DND-41 (cell line): Measurements from ENCODE around the gene HEY2.

Experiments used
- ATAC-seq: fragments of 200-7000 bp; cut with Tn5 transposase; 3 replicates; pipeline ENCODE4 v1.9.1; 2021; ENCODE audit warnings: low read depth; ENCODE audit not compliant: insufficient read depth
- DNase-seq: peaks from one replicate; pipeline ENCODE4 v3.0.0-alpha.2; 2020
- H2AFZ ChIP-seq: 2 replicates; pipeline ENCODE4 v1.6.0; 2012; ENCODE audit warnings: low read depth, low read length
- H3K27ac ChIP-seq: 2 replicates; pipeline ENCODE4 v1.5.1; 2012; ENCODE audit warnings: low read length, inconsistent platforms
- H3K27me3 ChIP-seq: fragments of 200-600 bp; sonication (generic); 2 replicates; pipeline ENCODE4 v1.6.0; 2012; ENCODE audit warnings: low read length, mild to moderate bottlenecking, inconsistent platforms; ENCODE audit not compliant: insufficient read depth, poor library complexity
- H3K36me3 ChIP-seq: 2 replicates; pipeline ENCODE4 v1.5.1; 2012; ENCODE audit warnings: low read length, inconsistent platforms; ENCODE audit not compliant: insufficient read depth
- H3K4me1 ChIP-seq: 2 replicates; pipeline ENCODE4 v1.5.1; 2012; ENCODE audit warnings: mild to moderate bottlenecking, low read length; ENCODE audit not compliant: insufficient read depth
- H3K4me2 ChIP-seq: 2 replicates; pipeline ENCODE4 v1.6.0; 2012; ENCODE audit warnings: mild to moderate bottlenecking, moderate library complexity, low read length, inconsistent platforms; ENCODE audit not compliant: insufficient read depth
- H3K4me3 ChIP-seq, 2 experiments: fragments of 200-600 bp in 1 of 2; shearing (Covaris generic) in 1 of 2; 2 replicates each; pipeline ENCODE4 v1.5.1; 2012 to 2016; ENCODE audit warnings: inconsistent platforms in 2 of 2, low read length in 2 of 2, mild to moderate bottlenecking in 2 of 2, low read depth in 1 of 2, moderate library complexity in 1 of 2
- H3K79me2 ChIP-seq: 2 replicates; pipeline ENCODE4 v1.6.0; 2012; ENCODE audit warnings: low read length, inconsistent platforms; ENCODE audit not compliant: insufficient read depth
- H3K9ac ChIP-seq: 2 replicates; pipeline ENCODE4 v1.6.0; 2012; ENCODE audit warnings: low read depth, mild to moderate bottlenecking, inconsistent platforms, low read length, moderate library complexity
- H3K9me3 ChIP-seq: 2 replicates; pipeline ENCODE4 v1.5.1; 2012; ENCODE audit warnings: low read length, moderate library complexity, mild to moderate bottlenecking, inconsistent platforms; ENCODE audit not compliant: insufficient read depth, severe bottlenecking
- H4K20me1 ChIP-seq: 2 replicates; pipeline ENCODE4 v1.6.0; 2012; ENCODE audit warnings: low read length; ENCODE audit not compliant: insufficient read depth
- EZH2 ChIP-seq: IDR thresholded peaks from 3 replicates; pipeline ENCODE4 v1.6.1; 2012; ENCODE audit warnings: borderline replicate concordance, low read depth, mild to moderate bottlenecking, moderate library complexity, low read length, inconsistent platforms; ENCODE audit not compliant: severe bottlenecking
- TF ChIP-seq, protein P1 (sequence below): IDR thresholded peaks from 2 replicates; pipeline ENCODE4 v1.5.1; 2012; ENCODE audit warnings: borderline replicate concordance, low read length, moderate library complexity, mild to moderate bottlenecking; ENCODE audit not compliant: poor library complexity, severe bottlenecking; ENCODE audit errors: extremely low read depth

The HEY2 gene

DNA sequence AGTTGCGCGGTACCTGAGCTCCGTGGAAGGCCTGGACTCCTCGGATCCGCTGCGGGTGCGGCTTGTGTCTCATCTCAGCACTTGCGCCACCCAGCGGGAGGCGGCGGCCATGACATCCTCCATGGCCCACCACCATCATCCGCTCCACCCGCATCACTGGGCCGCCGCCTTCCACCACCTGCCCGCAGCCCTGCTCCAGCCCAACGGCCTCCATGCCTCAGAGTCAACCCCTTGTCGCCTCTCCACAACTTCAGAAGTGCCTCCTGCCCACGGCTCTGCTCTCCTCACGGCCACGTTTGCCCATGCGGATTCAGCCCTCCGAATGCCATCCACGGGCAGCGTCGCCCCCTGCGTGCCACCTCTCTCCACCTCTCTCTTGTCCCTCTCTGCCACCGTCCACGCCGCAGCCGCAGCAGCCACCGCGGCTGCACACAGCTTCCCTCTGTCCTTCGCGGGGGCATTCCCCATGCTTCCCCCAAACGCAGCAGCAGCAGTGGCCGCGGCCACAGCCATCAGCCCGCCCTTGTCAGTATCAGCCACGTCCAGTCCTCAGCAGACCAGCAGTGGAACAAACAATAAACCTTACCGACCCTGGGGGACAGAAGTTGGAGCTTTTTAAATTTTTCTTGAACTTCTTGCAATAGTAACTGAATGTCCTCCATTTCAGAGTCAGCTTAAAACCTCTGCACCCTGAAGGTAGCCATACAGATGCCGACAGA is 9.9 kb downstream of the HEY2 start:
- Histone ChIP-seq H3K9ac (no peak overlapping the region), H2AFZ (no peak overlapping the region), H3K4me3 (no peak overlapping the region), H3K4me1 (no peaks in the 10 kb centered on the region; the same call in 1 of the 2 replicates), H3K27ac (no peak overlapping the region), H3K9me3 (no peaks in the 10 kb centered on the region), H4K20me1 (no peaks in the 10 kb centered on the region), H3K4me2 (no peak overlapping the region), H3K79me2 (no peaks in the 10 kb centered on the region), H3K36me3 (no peaks in the 10 kb centered on the region), H3K27me3 (peaks cover 22% of the 10 kb centered on the region)
- DNase-seq (no peak), ATAC-seq (no peak; the same call in 2 of the 3 replicates)
- TF ChIP-seq, protein P1, sequence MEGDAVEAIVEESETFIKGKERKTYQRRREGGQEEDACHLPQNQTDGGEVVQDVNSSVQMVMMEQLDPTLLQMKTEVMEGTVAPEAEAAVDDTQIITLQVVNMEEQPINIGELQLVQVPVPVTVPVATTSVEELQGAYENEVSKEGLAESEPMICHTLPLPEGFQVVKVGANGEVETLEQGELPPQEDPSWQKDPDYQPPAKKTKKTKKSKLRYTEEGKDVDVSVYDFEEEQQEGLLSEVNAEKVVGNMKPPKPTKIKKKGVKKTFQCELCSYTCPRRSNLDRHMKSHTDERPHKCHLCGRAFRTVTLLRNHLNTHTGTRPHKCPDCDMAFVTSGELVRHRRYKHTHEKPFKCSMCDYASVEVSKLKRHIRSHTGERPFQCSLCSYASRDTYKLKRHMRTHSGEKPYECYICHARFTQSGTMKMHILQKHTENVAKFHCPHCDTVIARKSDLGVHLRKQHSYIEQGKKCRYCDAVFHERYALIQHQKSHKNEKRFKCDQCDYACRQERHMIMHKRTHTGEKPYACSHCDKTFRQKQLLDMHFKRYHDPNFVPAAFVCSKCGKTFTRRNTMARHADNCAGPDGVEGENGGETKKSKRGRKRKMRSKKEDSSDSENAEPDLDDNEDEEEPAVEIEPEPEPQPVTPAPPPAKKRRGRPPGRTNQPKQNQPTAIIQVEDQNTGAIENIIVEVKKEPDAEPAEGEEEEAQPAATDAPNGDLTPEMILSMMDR, result no peak
- TF ChIP-seq EZH2, result no peak

GRCh38 chr6:125759959-125760457 is 10.6 kb downstream of the HEY2 start:
- Histone ChIP-seq H3K9me3 (no peaks in the 10 kb centered on the region), H3K9ac (no peak overlapping the region), H3K79me2 (no peaks in the 10 kb centered on the region), H3K4me1 (no peaks in the 10 kb centered on the region; the same call in 1 of the 2 replicates), H4K20me1 (no peaks in the 10 kb centered on the region), H3K4me2 (no peak overlapping the region), H2AFZ (no peak overlapping the region), H3K36me3 (no peaks in the 10 kb centered on the region), H3K27me3 (peaks cover 16% of the 10 kb centered on the region), H3K4me3 (no peak overlapping the region), H3K27ac (no peak overlapping the region)
- ATAC-seq (no peak), DNase-seq (no peak)
- TF ChIP-seq EZH2, result no peak
- TF ChIP-seq, protein P1, result no peak

DNA sequence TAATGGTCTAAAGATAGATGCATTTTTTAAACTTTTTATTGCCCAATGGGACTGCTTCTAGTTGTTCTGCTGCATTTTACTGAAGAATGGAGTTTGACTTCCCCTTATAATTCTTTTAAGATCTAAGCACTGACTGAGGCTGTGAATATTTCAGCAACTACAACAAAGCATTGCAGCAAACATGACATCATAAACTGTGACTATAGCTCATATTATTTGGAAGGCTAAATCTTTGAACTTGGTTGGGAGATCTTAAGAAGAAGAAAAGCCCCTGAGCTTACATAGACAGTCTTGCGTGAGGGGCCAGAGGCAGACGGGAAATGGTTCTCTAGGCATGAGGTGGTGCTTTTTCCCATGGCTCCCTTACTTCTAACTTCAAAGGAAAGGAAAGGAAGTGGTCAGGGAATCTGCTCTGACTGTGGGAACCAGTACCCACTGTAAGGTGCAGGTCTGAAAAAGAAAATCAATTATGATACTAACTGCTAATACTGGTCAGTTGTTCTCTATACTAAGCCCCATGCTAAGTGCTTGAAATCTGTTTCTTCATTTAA is 14.8 kb downstream of the HEY2 start:
- no peak for DNase-seq
- ATAC-seq, result peak; percentile 74
- H3K4me1 ChIP-seq, result no peaks in the 10 kb centered on the region; the same call in 1 of the 2 replicates
- no peaks in the 10 kb centered on the region for H3K9me3 ChIP-seq
- TF ChIP-seq, protein P1, result no peak
- TF ChIP-seq EZH2, result no peak
- no peak overlapping the region for H3K4me3 ChIP-seq
- H3K27me3 ChIP-seq, result peaks cover 8% of the 10 kb centered on the region
- H3K27ac ChIP-seq, result no peak overlapping the region
- H2AFZ ChIP-seq, result no peak overlapping the region
- H4K20me1 ChIP-seq, result no peaks in the 10 kb centered on the region
- no peaks in the 10 kb centered on the region for H3K79me2 ChIP-seq
- H3K4me2 ChIP-seq, result no peak overlapping the region
- H3K36me3 ChIP-seq, result no peaks in the 10 kb centered on the region
- H3K9ac ChIP-seq, result no peak overlapping the region
